Anterior cingulate cortex (tissue), 58 donors: ENCODE measurements around the gene CCSER1.
"Not testable (repeated sequence)": the region's sequence is repeated elsewhere in the genome, so short reads cannot be mapped to it uniquely, and the experiment has no call there.

Experiments used
- DNase-seq, 58 donors: peaks; one replicate each; lab custom pipeline; 2025; lab: John Stamatoyannopoulos, UW

CCSER1 gene

DNA sequence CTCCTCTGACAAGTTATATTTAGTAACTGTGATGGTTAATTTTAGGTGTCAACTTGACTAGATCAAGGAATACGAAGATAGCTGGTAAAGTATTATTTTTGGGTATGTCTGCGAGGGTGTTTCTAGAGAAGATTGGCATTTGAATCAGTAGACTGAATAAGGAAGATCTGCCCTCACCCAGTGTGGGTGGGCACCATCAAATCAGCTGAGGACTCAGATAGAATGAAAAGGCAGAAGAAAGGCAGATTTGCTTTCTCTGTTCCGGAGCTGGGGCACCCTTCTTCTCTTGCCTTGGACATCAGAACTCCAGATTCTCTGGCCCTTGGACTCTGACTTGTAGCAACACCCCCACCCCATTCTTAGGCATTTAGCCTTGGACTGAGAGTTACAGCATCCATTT, 981.6 kb downstream of the CCSER1 start:
- DNase-seq, result peak in 1 of 58 donors; percentile 7

GRCh38 chr4:91111556-91111955, 984.4 kb downstream of the CCSER1 start:
- no peak for DNase-seq

- DNase-seq, result peak in 1 of 58 donors; percentile 3
Observed at GRCh38 chr4:91113130-91113706, 986.0 kb downstream of the CCSER1 start.

DNA sequence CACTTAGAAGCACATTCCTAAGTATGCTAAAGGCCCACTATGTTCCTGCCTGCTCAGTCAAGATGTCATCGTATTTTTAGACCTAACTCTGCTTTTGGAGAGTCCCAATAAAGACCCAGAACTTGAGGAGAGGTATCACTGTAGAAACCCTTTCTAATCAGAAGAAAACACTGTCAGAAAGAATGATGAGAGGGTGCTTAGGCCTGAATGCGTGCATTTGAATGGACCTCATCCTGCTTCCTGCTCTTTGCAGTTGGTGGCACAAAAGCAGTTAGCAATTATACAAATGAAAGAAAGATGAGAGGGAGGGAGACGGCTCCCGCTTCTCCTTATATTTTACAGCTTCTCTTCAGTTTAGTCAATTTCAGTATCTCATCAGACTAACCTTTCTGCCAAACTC, 987.2 kb downstream of the CCSER1 start:
- DNase-seq, result no peak

DNA sequence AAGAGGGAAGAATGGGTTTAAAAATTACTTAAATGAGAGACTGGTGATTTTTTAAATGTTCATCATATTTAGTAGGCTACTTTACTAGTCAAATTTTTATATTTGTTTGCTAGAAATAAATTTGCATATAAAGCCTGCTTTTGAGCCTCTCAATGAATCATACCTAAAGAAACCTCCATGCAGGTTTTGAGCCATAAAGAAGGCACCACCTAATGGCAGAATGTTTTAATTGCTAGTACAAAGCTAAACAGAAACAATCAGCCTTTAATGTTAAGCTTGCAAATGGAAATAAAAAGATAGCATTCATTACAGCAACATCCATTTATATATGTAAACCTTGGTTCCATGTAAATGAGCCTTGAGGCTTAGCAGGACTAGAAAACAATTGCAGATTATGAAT, 989.7 kb downstream of the CCSER1 start:
- no peak for DNase-seq

- DNase-seq, result no peak
Observed at GRCh38 chr4:91118597-91118996, 991.4 kb downstream of the CCSER1 start.

DNA sequence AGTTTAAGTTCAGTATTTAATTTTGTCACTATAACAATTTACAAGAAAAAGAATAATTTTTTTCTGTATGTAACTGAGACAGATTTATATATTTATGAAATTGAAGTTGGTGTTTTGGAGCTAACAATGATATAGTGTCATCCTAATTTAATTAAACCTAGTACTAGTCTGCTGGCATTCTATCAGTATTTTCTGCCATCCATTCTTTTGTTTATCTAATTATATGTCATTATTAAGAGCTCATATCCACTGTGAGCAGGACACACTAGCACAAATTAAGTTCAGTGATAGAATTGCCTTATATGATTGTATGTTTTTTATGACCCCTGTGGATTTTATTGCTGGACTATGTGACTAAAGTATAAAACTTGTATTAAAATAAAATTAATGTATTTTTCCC, 996.5 kb downstream of the CCSER1 start:
- DNase-seq, result no peak

- DNase-seq, result no peak
Observed at GRCh38 chr4:91127192-91127591, 1000.0 kb downstream of the CCSER1 start.

DNA sequence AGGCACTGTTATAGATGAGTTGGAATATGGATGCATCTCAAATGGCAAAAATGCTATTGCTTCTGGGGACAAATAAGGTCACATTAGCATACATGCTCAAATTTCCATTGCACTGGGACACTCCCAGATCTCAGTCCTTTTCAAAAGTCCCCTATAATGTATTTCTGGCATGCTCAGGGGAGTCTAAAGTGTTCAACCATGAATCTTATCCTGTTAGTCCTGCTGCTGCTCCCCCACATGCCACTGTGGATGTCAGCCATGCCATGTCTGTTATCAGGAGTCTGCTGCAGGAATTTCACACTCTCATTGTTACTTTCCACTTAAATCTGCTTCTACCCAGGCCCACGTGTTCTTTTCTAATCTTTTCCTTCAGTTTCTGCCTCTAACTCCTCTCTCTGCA, 1000.6 kb downstream of the CCSER1 start:
- no peak for DNase-seq

DNA sequence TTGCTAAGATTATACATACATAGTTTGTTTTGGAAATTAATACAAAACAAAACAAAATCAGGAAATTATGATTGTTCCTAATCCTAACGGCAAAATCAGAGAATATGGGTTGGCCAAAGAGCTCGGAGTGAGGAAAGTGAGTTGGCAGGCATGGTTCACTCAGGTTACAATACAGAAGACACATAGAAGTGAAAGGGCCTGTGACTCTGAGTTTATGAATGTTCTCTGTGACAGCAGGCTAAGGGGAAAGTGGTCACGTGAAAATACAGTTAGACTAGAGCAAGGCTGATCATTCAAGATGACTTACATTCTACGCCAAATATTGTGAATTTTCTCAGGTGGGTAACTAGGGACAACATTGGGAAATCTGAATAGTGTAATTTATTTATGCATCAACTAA, 1001.3 kb downstream of the CCSER1 start:
- DNase-seq, result no peak

- DNase-seq, result no peak
Observed at GRCh38 chr4:91147067-91147466, 1019.9 kb downstream of the CCSER1 start.

- DNase-seq, result not testable (repeated sequence)
Observed at GRCh38 chr4:91154041-91154440, 1026.8 kb downstream of the CCSER1 start.

- DNase-seq, result not testable (repeated sequence)
Observed at GRCh38 chr4:91167864-91168653, 1040.9 kb downstream of the CCSER1 start.

GRCh38 chr4:91170768-91171167, 1043.6 kb downstream of the CCSER1 start:
- DNase-seq, result no peak

- no peak for DNase-seq
Observed at GRCh38 chr4:91171217-91171616, 1044.0 kb downstream of the CCSER1 start.

GRCh38 chr4:91185061-91185460, 1057.9 kb downstream of the CCSER1 start:
- DNase-seq, result not testable (repeated sequence)

- peak in 2 of 58 donors; percentile 15 to 36 for DNase-seq
Observed at GRCh38 chr4:91198951-91199350, 1071.8 kb downstream of the CCSER1 start.

GRCh38 chr4:91207535-91207934, 1080.3 kb downstream of the CCSER1 start:
- DNase-seq, result no peak

- no peak for DNase-seq
Observed at GRCh38 chr4:91212211-91212610, 1085.0 kb downstream of the CCSER1 start.

DNA sequence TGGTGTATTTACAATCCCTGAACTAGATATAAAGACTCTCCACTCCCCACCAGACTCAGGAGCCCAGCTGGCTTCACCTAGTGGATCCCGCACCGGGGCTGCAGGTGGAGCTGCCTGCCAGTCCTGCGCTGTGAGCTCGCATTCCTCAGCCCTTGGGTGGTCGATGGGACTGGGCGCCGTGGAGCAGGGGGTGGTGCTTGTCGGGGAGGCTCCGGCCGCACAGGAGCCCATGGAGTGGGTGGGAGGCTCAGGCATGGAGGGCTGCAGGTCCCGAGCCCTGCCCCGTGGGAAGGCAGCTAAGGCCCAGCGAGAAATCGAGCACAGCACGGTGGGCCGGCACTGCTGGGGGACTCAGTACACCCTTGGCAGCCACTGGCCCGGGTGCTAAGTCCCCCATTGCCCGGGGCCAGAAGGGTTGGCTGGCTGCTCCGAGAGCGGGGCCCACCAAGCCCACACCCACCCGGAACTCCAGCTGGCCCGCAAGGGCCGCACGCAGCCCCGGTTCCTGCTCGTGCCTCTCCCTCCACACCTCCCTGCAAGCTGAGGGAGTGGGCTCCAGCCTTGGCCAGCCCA, 1090.7 kb downstream of the CCSER1 start:
- DNase-seq, result not testable (repeated sequence)

- peak in 1 of 58 donors; percentile 6 for DNase-seq
Observed at GRCh38 chr4:91220315-91220714, 1093.1 kb downstream of the CCSER1 start.

DNA sequence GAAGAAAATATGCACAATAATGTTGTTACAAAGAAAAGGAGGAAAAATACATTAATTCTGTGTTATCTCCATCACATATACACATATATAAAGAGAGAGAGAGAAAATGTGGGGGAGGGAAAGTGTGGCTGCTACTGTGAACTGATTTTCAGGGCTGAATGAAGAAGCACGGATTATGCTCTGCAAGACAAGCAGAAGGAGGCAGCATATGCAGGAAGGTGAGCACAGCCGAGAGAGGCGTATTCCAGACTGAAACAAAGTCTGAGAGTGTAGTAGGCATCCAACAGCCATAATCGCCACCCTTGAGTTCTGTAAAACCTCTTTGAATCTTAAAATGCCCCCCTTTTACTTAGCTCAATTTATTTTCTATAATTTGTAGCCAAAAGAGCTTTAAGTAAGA, 1094.8 kb downstream of the CCSER1 start:
- DNase-seq, result no peak
